ENCODE measurements around the gene PBX1. TPM values are rescaled to one million over a fixed set of nuclear protein-coding genes. Genes with fewer than 3 reads are reported as not detected.

PBX1 gene
- total and polyA plus RNA-seq, 2 experiments from 2014 or later: 40.0 to 104 TPM

- no peaks in the 10 kb centered on the region; the same call in 2 of the 3 replicates for H3K9me3 Mint-ChIP-seq
- Histone ChIP-seq H4K20me1 (replicated peaks; ENCODE audit: insufficient read depth) (peaks cover 7% of the 10 kb centered on the region), H3K4me3 (peak overlapping the region; percentile 81), H2AFZ (no peak overlapping the region), H3K4me1 (ENCODE audit: insufficient read depth) (peaks cover 60% of the 10 kb centered on the region), H3K79me2 (replicated peaks; ENCODE audit: insufficient read depth) (peaks cover 73% of the 10 kb centered on the region), H3K9me2 (ENCODE audit: insufficient read depth) (no peaks in the 10 kb centered on the region), H3K4me2 (peak overlapping the region; percentile 80), H3K36me3 (ENCODE audit: insufficient read depth) (no peaks in the 10 kb centered on the region), H3K27me3 (ENCODE audit: insufficient read depth) (no peaks in the 10 kb centered on the region), H3K27ac (ENCODE audit: low read depth) (no peak overlapping the region), H3F3A (replicated peaks; ENCODE audit: low read depth) (peaks cover 4% of the 10 kb centered on the region; the same call in 1 of the 2 replicates)
- TF ChIP-seq ZNF462 (CRISPR knock-in tag; IDR thresholded peaks at IDR 0.05): no peak
- H3K4me1 Mint-ChIP-seq: peaks cover 60% of the 10 kb centered on the region
- peaks cover 1% of the 10 kb centered on the region for H3K27me3 Mint-ChIP-seq (ENCODE audit: insufficient read depth, low read depth, poor library complexity)
- DNase-seq (ENCODE audit: low spot score) (no peak), ATAC-seq (no peak)
- H3K4me3 Mint-ChIP-seq: peak overlapping the region; percentile 99
- H3K27ac Mint-ChIP-seq: no peak overlapping the region; the same call in none of the 2 replicates
- peaks cover 20% of the 10 kb centered on the region for H3K36me3 Mint-ChIP-seq (ENCODE audit: low read depth)
These were observed 3.1 kb downstream of the PBX1 start for GRCh38 chr1:164562061-164562460.

- H3K4me1 Mint-ChIP-seq: peaks cover 59% of the 10 kb centered on the region
- ATAC-seq: no peak
- Histone ChIP-seq H3K4me1 (ENCODE audit: insufficient read depth) (peaks cover 60% of the 10 kb centered on the region), H3K27me3 (ENCODE audit: insufficient read depth) (no peaks in the 10 kb centered on the region), H2AFZ (no peak overlapping the region), H4K20me1 (replicated peaks; ENCODE audit: insufficient read depth) (peaks cover 7% of the 10 kb centered on the region), H3K27ac (ENCODE audit: low read depth) (no peak overlapping the region), H3K4me3 (peak overlapping the region; percentile 81), H3K79me2 (replicated peaks; ENCODE audit: insufficient read depth) (peaks cover 77% of the 10 kb centered on the region), H3F3A (replicated peaks; ENCODE audit: low read depth) (peaks cover 4% of the 10 kb centered on the region; the same call in 1 of the 2 replicates), H3K4me2 (peak overlapping the region; percentile 80), H3K9me2 (ENCODE audit: insufficient read depth) (no peaks in the 10 kb centered on the region), H3K36me3 (ENCODE audit: insufficient read depth) (no peaks in the 10 kb centered on the region)
- H3K36me3 Mint-ChIP-seq (ENCODE audit: low read depth): peaks cover 22% of the 10 kb centered on the region
- no peak for DNase-seq (ENCODE audit: low spot score)
- peak overlapping the region; percentile 99 for H3K4me3 Mint-ChIP-seq
- H3K9me3 Mint-ChIP-seq: no peaks in the 10 kb centered on the region; the same call in 2 of the 3 replicates
- H3K27me3 Mint-ChIP-seq (ENCODE audit: insufficient read depth, low read depth, poor library complexity): peaks cover 1% of the 10 kb centered on the region
- no peak overlapping the region; the same call in 1 of the 2 replicates for H3K27ac Mint-ChIP-seq
- TF ChIP-seq ETS1 (IDR thresholded peaks at IDR 0.05) (no peak), EZH2 (IDR thresholded peaks at IDR 0.05; ENCODE audit: low read depth, unreplicated experiment) (no peak), NANOG (IDR thresholded peaks at IDR 0.05; ENCODE audit: borderline replicate concordance) (no peak), POLR2AphosphoS5 (IDR thresholded peaks at IDR 0.05; ENCODE audit: low read depth) (no peak), STAT1 (IDR thresholded peaks at IDR 0.05; ENCODE audit: unreplicated experiment) (no peak), ZNF331 (CRISPR knock-in tag; IDR thresholded peaks at IDR 0.05; ENCODE audit: low read depth) (no peak), CTCF (conservative IDR thresholded peaks at IDR 0.05; ENCODE audit: low read depth in 2 of 2) (no peak)
These were observed 3.5 kb downstream of the PBX1 start for GRCh38 chr1:164562511-164562910.

All from GM23338 (cell line).